HUES48 (cell line): ENCODE measurements around the gene ARPIN.
"Not testable (repeated sequence)": the region's sequence is repeated elsewhere in the genome, so short reads cannot be mapped to it uniquely, and the experiment has no call there.

Experiments used
- H3K27ac ChIP-seq: one replicate; pipeline ENCODE4 v1.7.0; 2013; ENCODE audit warnings: low read depth, low read length, inconsistent platforms
- H3K27me3 ChIP-seq: 2 replicates; pipeline ENCODE4 v1.6.1; 2013; ENCODE audit warnings: mild to moderate bottlenecking, low read length; ENCODE audit not compliant: control insufficient read depth, insufficient read depth
- H3K36me3 ChIP-seq: 2 replicates; pipeline ENCODE4 v1.6.1; 2013; ENCODE audit warnings: low read length; ENCODE audit not compliant: control insufficient read depth, insufficient read depth
- H3K4me1 ChIP-seq: 2 replicates; pipeline ENCODE4 v1.6.1; 2013; ENCODE audit warnings: mild to moderate bottlenecking, low read length; ENCODE audit not compliant: control insufficient read depth, insufficient read depth
- H3K4me3 ChIP-seq: 2 replicates; pipeline ENCODE4 v1.5.1; 2013; ENCODE audit warnings: mild to moderate bottlenecking, low read depth, low read length
- H3K9ac ChIP-seq: 2 replicates; pipeline ENCODE4 v1.6.1; 2013; ENCODE audit warnings: mild to moderate bottlenecking, low read depth, low read length, moderate library complexity
- H3K9me3 ChIP-seq: 2 replicates; pipeline ENCODE4 v1.6.1; 2013; ENCODE audit warnings: low read length; ENCODE audit not compliant: control insufficient read depth, insufficient read depth

Gene ARPIN

DNA sequence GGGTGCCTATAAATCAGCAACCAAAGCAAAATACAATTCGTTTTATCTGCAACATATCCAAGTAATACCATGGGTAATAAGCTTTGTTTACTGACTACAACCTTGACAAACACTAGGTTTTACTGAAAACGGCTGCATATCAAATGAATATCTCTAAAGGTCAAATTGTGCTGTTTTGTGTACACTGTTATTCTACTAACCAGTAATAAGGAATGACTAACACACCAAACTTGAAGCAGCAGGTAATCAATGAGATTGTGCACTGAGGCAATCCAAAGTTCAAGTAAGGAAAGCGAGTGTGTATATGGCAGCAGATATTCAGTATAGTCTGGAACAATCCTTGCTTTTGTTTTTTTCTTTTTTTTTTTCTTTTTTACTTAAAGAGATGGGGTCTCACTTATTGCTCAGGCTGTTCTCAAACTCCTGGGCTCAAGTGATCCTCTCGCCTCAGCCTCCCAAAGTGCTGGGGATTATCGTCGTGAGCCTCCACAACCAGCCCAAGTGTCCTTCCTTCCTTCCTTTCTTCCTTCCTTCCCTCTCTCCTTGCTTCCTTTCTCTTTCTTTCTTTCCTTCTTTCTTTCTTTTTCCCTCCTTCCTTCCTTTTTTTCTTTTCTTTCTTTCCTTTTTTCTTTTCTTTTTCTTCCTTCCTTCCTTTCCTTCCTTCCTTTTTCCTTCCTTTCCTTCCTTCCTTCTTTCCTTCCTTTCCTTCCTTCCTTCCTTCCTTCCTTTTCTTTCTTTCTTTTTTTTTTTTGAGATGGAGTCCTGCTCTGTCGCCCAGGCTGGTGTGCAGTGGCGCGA is 53.9 kb downstream of the ARPIN start:
- H3K36me3 ChIP-seq: peaks cover 49% of the 10 kb centered on the region
- H3K4me1 ChIP-seq: no peaks in the 10 kb centered on the region
- H3K4me3 ChIP-seq: no peak overlapping the region
- H3K27ac ChIP-seq: no peak overlapping the region
- no peaks in the 10 kb centered on the region for H3K27me3 ChIP-seq
- no peak overlapping the region for H3K9ac ChIP-seq
- peaks cover 3% of the 10 kb centered on the region; the same call in 1 of the 2 replicates for H3K9me3 ChIP-seq

DNA sequence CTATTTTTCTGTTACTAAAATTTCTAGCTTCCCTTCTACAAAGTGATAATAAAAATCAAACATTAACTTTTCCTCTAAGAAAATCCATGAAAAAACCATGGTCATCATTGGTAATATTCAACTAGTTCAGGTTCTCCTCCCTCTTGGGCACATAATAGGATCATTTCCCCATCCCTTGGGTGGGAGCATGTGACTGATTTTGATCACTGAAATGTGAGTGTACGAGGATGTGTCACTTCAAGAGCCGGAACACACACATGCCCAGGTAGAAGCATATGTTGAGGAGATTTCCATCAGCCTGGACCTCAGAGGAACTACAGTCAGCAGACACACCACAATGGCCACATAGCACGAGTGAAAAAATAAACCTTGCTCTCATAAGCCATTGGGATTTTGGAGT is 55.1 kb downstream of the ARPIN start:
- no peaks in the 10 kb centered on the region for H3K27me3 ChIP-seq
- H3K27ac ChIP-seq: no peak overlapping the region
- H3K4me1 ChIP-seq: no peaks in the 10 kb centered on the region
- H3K9me3 ChIP-seq: peaks cover 3% of the 10 kb centered on the region; the same call in 1 of the 2 replicates
- no peak overlapping the region for H3K9ac ChIP-seq
- peaks cover 41% of the 10 kb centered on the region for H3K36me3 ChIP-seq
- no peak overlapping the region for H3K4me3 ChIP-seq

DNA sequence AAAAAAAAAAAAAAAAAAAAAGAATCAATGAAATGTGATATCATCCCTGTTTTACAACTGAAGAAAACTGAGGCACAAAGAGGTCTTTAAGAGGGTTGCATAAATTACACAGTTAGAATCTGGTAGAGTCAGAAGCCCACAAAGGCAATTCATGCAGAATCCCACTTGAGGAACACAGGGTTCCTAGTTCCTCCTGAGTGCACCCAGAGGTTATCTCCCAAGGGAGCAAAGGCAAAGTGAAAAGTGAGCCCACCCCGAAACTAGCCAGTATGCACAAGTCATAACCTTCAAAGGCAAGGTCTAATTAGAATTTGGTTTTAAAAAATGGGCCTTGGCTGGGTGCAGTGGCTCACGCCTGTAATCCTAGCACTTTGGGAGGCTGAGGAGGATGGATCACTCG is 56.8 kb downstream of the ARPIN start:
- H3K9ac ChIP-seq: no peak overlapping the region
- H3K27ac ChIP-seq: no peak overlapping the region
- H3K9me3 ChIP-seq: peaks cover 3% of the 10 kb centered on the region; the same call in 1 of the 2 replicates
- no peak overlapping the region for H3K4me3 ChIP-seq
- no peaks in the 10 kb centered on the region for H3K4me1 ChIP-seq
- no peaks in the 10 kb centered on the region for H3K27me3 ChIP-seq
- H3K36me3 ChIP-seq: peaks cover 34% of the 10 kb centered on the region

GRCh38 chr15:89854863-89855262 is 57.9 kb downstream of the ARPIN start:
- H3K36me3 ChIP-seq: peaks cover 28% of the 10 kb centered on the region
- not testable (repeated sequence) for H3K27me3 ChIP-seq, H3K9me3 ChIP-seq, H3K4me3 ChIP-seq, H3K9ac ChIP-seq, H3K27ac ChIP-seq, H3K4me1 ChIP-seq

- H3K27ac ChIP-seq: no peak overlapping the region
- H3K27me3 ChIP-seq: no peaks in the 10 kb centered on the region
- peaks cover 3% of the 10 kb centered on the region; the same call in 1 of the 2 replicates for H3K9me3 ChIP-seq
- H3K36me3 ChIP-seq: peaks cover 27% of the 10 kb centered on the region
- no peak overlapping the region for H3K4me3 ChIP-seq
- no peaks in the 10 kb centered on the region for H3K4me1 ChIP-seq
- H3K9ac ChIP-seq: no peak overlapping the region
Observed at GRCh38 chr15:89852342-89852995, 60.3 kb downstream of the ARPIN start.

- Histone ChIP-seq H3K9me3 (peaks cover 3% of the 10 kb centered on the region; the same call in 1 of the 2 replicates), H3K36me3 (peaks cover 25% of the 10 kb centered on the region), H3K27me3 (no peaks in the 10 kb centered on the region), H3K27ac (no peak overlapping the region), H3K4me1 (no peaks in the 10 kb centered on the region), H3K4me3 (no peak overlapping the region), H3K9ac (no peak overlapping the region)
Observed at GRCh38 chr15:89851673-89852341, 60.9 kb downstream of the ARPIN start.

DNA sequence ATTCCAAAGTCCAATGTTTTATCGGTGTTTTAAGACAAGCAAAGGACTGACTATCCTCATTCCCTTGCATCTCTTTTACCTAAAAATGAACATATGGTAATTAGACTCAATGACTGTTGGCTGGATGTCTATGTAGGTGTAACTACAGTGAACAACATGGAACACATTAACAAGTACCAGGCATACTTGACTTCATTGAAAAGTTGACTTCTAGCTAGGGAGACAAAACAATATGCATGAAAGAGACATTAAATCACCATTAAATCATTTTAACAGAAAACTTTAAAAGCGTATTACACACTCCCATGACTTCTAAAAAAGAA is 63.8 kb downstream of the ARPIN start:
- Histone ChIP-seq H3K36me3 (peaks cover 29% of the 10 kb centered on the region), H3K27ac (no peak overlapping the region), H3K4me3 (no peak overlapping the region), H3K27me3 (no peaks in the 10 kb centered on the region), H3K9me3 (no peaks in the 10 kb centered on the region), H3K9ac (no peak overlapping the region), H3K4me1 (no peaks in the 10 kb centered on the region)

DNA sequence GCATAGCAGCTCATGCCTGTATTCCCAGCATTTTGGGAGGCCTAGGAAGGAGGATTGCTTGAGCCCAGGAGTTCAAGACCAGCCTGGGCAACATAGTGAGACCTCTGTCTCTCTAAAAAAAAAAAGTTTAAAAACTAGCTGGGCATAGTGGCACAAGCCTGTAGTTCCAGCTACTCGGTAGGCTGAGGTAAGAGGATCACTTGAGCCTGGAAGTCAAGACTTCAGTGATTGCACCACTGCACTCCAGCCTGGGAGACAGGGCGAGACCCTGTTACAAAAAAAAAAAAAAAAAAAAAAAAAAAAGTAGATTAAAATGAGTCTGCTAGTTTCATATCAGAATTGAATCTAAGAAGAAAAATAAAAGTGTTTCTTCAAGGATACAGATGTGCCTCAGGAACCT is 65.7 kb downstream of the ARPIN start:
- Histone ChIP-seq H3K9ac (no peak overlapping the region), H3K36me3 (peaks cover 25% of the 10 kb centered on the region), H3K4me1 (no peaks in the 10 kb centered on the region), H3K27me3 (no peaks in the 10 kb centered on the region), H3K4me3 (no peak overlapping the region), H3K9me3 (no peaks in the 10 kb centered on the region), H3K27ac (no peak overlapping the region)

GRCh38 chr15:89845305-89845893 is 67.4 kb downstream of the ARPIN start:
- Histone ChIP-seq H3K27ac (peak overlapping the region; percentile 26), H3K9me3 (no peaks in the 10 kb centered on the region), H3K27me3 (no peaks in the 10 kb centered on the region), H3K36me3 (peaks cover 20% of the 10 kb centered on the region; the same call in 1 of the 2 replicates), H3K9ac (no peak overlapping the region), H3K4me1 (no peaks in the 10 kb centered on the region), H3K4me3 (no peak overlapping the region)
